ENCODE data around the gene KCNN3. TPM values are rescaled to one million over a fixed set of nuclear protein-coding genes. Genes with fewer than 3 reads are reported as not detected.

The KCNN3 gene
- total RNA-seq, 3 donors from 2014 or later (not counting 1 experiment from before 2014, with no cell fraction given), result 0.05 to 0.95 TPM; not detected in 1

DNA sequence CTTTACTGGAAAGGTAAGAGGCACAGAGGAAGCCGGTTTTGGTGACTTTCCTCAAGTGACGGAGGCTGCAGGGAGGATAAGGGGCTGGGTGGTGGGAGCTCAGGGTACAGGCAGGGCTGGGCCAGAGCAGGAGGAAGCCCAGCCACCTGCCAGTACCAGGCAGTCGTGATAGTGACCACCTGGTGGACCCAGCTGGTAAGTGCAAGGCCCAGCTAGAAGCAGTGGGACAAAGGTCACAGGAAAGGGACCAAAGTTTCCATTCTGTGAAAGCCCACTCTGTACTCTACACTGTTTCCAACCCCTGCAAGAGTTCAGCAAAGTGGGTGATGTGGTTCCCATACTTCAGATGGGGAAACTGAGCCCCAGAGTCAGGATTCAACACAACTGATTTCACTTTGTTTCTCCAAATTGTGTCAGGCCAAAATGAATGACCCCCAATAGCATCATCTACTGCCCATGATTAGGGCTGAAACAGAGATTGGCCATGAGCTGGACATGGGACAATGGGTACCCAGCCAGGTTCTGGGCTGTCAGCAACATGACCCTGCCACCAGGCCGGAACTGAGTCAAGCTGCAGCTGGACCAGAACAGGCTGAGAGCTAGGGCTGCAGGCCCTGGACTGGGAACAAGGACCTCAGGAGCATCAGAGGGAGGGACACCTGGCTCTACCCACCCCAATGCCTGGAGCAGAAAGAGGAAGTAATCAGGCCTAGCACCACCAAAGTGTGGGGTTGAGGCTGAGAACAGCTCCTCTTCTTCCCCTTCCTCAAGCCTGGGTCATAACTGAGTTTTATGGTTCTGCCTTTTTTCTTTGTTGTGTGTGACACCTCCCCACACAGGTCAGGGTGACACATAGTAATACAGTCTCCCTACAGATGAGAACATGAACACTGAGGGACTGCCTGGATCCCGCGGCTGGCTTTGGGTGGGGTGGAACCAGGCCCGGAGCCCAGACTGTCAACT is 50.2 kb downstream of the KCNN3 start:
- no peaks in the 10 kb centered on the region for H3K36me3 Mint-ChIP-seq
- no peak overlapping the region for H3K4me3 Mint-ChIP-seq
- Histone ChIP-seq H3K27me3 (ENCODE audit: control insufficient read depth, insufficient read depth, low read length) (no peaks in the 10 kb centered on the region), H3K4me3 (ENCODE audit: low read length) (no peak overlapping the region), H3K27ac (ENCODE audit: low read length) (no peak overlapping the region), H3K4me1 (ENCODE audit: control insufficient read depth, insufficient read depth, low read length) (peaks cover 20% of the 10 kb centered on the region), H3K9me3 (ENCODE audit: control insufficient read depth, insufficient read depth, low read length) (no peaks in the 10 kb centered on the region), H3K36me3 (ENCODE audit: control insufficient read depth, insufficient read depth, low read length) (no peaks in the 10 kb centered on the region)
- H3K9me3 Mint-ChIP-seq, result no peaks in the 10 kb centered on the region
- no peaks in the 10 kb centered on the region for H3K4me1 Mint-ChIP-seq
- 87% methylated on average over 7 of the region's 7 CpGs for WGBS (ENCODE audit: insufficient coverage)
- TF ChIP-seq, protein P1, sequence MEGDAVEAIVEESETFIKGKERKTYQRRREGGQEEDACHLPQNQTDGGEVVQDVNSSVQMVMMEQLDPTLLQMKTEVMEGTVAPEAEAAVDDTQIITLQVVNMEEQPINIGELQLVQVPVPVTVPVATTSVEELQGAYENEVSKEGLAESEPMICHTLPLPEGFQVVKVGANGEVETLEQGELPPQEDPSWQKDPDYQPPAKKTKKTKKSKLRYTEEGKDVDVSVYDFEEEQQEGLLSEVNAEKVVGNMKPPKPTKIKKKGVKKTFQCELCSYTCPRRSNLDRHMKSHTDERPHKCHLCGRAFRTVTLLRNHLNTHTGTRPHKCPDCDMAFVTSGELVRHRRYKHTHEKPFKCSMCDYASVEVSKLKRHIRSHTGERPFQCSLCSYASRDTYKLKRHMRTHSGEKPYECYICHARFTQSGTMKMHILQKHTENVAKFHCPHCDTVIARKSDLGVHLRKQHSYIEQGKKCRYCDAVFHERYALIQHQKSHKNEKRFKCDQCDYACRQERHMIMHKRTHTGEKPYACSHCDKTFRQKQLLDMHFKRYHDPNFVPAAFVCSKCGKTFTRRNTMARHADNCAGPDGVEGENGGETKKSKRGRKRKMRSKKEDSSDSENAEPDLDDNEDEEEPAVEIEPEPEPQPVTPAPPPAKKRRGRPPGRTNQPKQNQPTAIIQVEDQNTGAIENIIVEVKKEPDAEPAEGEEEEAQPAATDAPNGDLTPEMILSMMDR (IDR thresholded peaks at IDR 0.05), result no peak
- peaks cover 0 to 4% of the 10 kb centered on the region in 2 donors for H3K27me3 Mint-ChIP-seq (ENCODE audit: low read depth in 2 of 2)
- DNase-seq, result peak in 1 of 2 donors; percentile 50
- intact Hi-C loops (cut with micrococcal nuclease), result no loop called here
- peak in 2 of 3 donors; percentile 34 to 45 for ATAC-seq
- H3K27ac Mint-ChIP-seq, result no peak overlapping the region

DNA sequence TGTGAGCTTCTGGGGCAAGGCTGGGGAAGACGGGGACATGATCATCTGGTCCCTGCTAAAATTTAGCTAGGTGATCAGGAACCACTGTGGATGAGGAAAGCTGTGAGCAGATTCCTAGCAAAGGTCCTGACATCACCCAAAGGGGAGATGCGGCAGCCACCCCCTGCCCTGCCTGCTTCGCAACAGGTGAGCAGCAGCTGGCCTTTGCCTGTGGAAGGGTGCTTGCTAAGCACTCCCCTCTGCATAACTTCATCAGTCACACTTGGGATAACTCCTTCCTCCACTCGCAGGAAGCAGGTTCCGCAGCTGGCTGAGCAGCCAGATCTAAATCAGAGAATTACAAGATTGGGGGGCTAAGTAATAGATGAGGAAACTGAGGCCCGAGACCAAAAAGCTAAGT is 51.2 kb downstream of the KCNN3 start:
- H3K9me3 ChIP-seq (ENCODE audit: control insufficient read depth, insufficient read depth, low read length), result no peaks in the 10 kb centered on the region
- peaks cover 0 to 4% of the 10 kb centered on the region in 2 donors for H3K27me3 Mint-ChIP-seq (ENCODE audit: low read depth in 2 of 2)
- no peak overlapping the region for H3K27ac ChIP-seq (ENCODE audit: low read length)
- H3K4me3 ChIP-seq (ENCODE audit: low read length), result no peak overlapping the region
- H3K36me3 ChIP-seq (ENCODE audit: control insufficient read depth, insufficient read depth, low read length), result no peaks in the 10 kb centered on the region
- no peaks in the 10 kb centered on the region for H3K27me3 ChIP-seq (ENCODE audit: control insufficient read depth, insufficient read depth, low read length)
- no peaks in the 10 kb centered on the region for H3K36me3 Mint-ChIP-seq
- peaks cover 20% of the 10 kb centered on the region for H3K4me1 ChIP-seq (ENCODE audit: control insufficient read depth, insufficient read depth, low read length)
- ATAC-seq, result no peak
- no peak overlapping the region for H3K4me3 Mint-ChIP-seq
- no peak overlapping the region for H3K27ac Mint-ChIP-seq
- no peaks in the 10 kb centered on the region for H3K9me3 Mint-ChIP-seq
- 89% methylated on average over 6 of the region's 6 CpGs for WGBS (ENCODE audit: insufficient coverage)
- intact Hi-C loops (cut with micrococcal nuclease), result no loop called here
- no peaks in the 10 kb centered on the region for H3K4me1 Mint-ChIP-seq
- TF ChIP-seq, protein P1 (IDR thresholded peaks at IDR 0.05), result no peak
- no peak for DNase-seq

DNA sequence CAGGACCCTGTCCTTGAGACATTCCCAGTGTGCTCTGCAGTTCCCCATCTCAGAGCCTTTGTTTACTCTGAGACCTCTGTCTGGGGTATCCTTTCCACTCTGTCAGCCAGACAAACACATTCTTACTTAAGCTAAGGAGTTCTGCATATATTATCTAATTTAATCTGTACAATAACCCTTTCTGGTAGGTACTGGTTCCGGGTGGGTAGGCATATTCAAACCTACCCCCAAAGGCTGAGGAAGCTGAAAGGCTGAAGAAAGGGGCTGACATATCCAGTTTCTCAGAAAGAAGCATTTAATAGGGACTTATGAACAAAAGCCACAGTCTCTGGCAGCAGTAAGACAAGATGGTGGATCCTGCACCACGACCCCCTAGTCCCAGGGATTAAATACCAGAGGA is 53.1 kb downstream of the KCNN3 start:
- Histone ChIP-seq H3K27me3 (ENCODE audit: control insufficient read depth, insufficient read depth, low read length) (no peaks in the 10 kb centered on the region), H3K9me3 (ENCODE audit: control insufficient read depth, insufficient read depth, low read length) (no peaks in the 10 kb centered on the region), H3K4me3 (ENCODE audit: low read length) (no peak overlapping the region), H3K27ac (ENCODE audit: low read length) (no peak overlapping the region), H3K36me3 (ENCODE audit: control insufficient read depth, insufficient read depth, low read length) (no peaks in the 10 kb centered on the region), H3K4me1 (ENCODE audit: control insufficient read depth, insufficient read depth, low read length) (peaks cover 20% of the 10 kb centered on the region)
- H3K9me3 Mint-ChIP-seq, result no peaks in the 10 kb centered on the region
- H3K36me3 Mint-ChIP-seq, result no peaks in the 10 kb centered on the region
- ATAC-seq (no peak), DNase-seq (no peak)
- H3K4me1 Mint-ChIP-seq, result no peaks in the 10 kb centered on the region
- TF ChIP-seq, protein P1 (IDR thresholded peaks at IDR 0.05), result no peak
- H3K27me3 Mint-ChIP-seq (ENCODE audit: low read depth in 2 of 2), result peaks cover 0 to 4% of the 10 kb centered on the region in 2 donors
- no peak overlapping the region for H3K27ac Mint-ChIP-seq
- WGBS (ENCODE audit: insufficient coverage), result 78% methylated on average over 1 of the region's 2 CpGs
- intact Hi-C loops (cut with micrococcal nuclease), result no loop called here
- H3K4me3 Mint-ChIP-seq, result no peak overlapping the region
